ENCODE data around the gene GRN.

GRCh38 chr17:44383363-44383762 lies 38.3 kb downstream of the GRN start:
- TF ChIP-seq CTCF (IDR thresholded peaks at IDR 0.05) (no peak), MEF2A (IDR thresholded peaks at IDR 0.05; ENCODE audit: borderline replicate concordance, low read depth) (no peak), FOXM1 (IDR thresholded peaks at IDR 0.05; ENCODE audit: low read depth) (no peak), POLR2AphosphoS5 (IDR thresholded peaks at IDR 0.05; ENCODE audit: low read depth, low read length) (no peak), MAX (IDR thresholded peaks at IDR 0.05; ENCODE audit: low read depth) (no peak), SMC3 (IDR thresholded peaks at IDR 0.05; ENCODE audit: low read depth, low read length) (no peak), ZBTB33 (IDR thresholded peaks at IDR 0.05; ENCODE audit: borderline replicate concordance, low read depth) (no peak), GABPA (IDR thresholded peaks at IDR 0.05; ENCODE audit: low read depth) (no peak), MXI1 (IDR thresholded peaks at IDR 0.05; ENCODE audit: low read depth, low read length) (no peak), FOSL2 (IDR thresholded peaks at IDR 0.05; ENCODE audit: borderline replicate concordance, low read depth) (no peak), EZH2phosphoT487 (IDR thresholded peaks at IDR 0.05; ENCODE audit: borderline replicate concordance, low read depth) (no peak), FOXJ3 (CRISPR knock-in tag; IDR thresholded peaks at IDR 0.05) (no peak), EP300 (IDR thresholded peaks at IDR 0.05; ENCODE audit: borderline replicate concordance in 1 of 2, low read depth in 1 of 2, low read length in 1 of 2) (no peak), RAD21 (IDR thresholded peaks at IDR 0.05; ENCODE audit: low read length) (no peak)

Data from SK-N-SH (cell line).